ENCODE data around the gene C20orf141.

C20orf141 gene

GRCh38 chr20:2794202-2794748 is 20.5 kb upstream of the C20orf141 start:
- Histone ChIP-seq H3K9me3 (ENCODE audit: insufficient read depth, low read depth, low read length) (no peaks in the 10 kb centered on the region), H3K4me3 (ENCODE audit: low read length) (no peak overlapping the region), H3K27me3 (ENCODE audit: insufficient read depth, low read length) (no peaks in the 10 kb centered on the region), H3K9ac (ENCODE audit: low read depth, low read length) (no peak overlapping the region), H3K36me3 (ENCODE audit: insufficient read depth, low read depth, low read length) (peaks cover 52% of the 10 kb centered on the region), H3K27ac (ENCODE audit: low read length) (no peak overlapping the region), H3K4me1 (ENCODE audit: insufficient read depth, low read length) (peaks cover 3% of the 10 kb centered on the region; the same call in 1 of the 2 replicates)

GRCh38 chr20:2794866-2795447 is 19.8 kb upstream of the C20orf141 start:
- Histone ChIP-seq H3K27ac (ENCODE audit: low read length) (no peak overlapping the region), H3K27me3 (ENCODE audit: insufficient read depth, low read length) (peaks cover 6% of the 10 kb centered on the region; the same call in 1 of the 2 replicates)

GRCh38 chr20:2795451-2795850 is 19.3 kb upstream of the C20orf141 start:
- Histone ChIP-seq H3K4me3 (ENCODE audit: low read length) (no peak overlapping the region), H3K36me3 (ENCODE audit: insufficient read depth, low read depth, low read length) (peaks cover 52% of the 10 kb centered on the region), H3K4me1 (ENCODE audit: insufficient read depth, low read length) (peaks cover 5% of the 10 kb centered on the region; the same call in 1 of the 2 replicates), H3K27ac (ENCODE audit: low read length) (no peak overlapping the region), H3K9me3 (ENCODE audit: insufficient read depth, low read depth, low read length) (no peaks in the 10 kb centered on the region), H3K9ac (ENCODE audit: low read depth, low read length) (no peak overlapping the region), H3K27me3 (ENCODE audit: insufficient read depth, low read length) (peaks cover 7% of the 10 kb centered on the region; the same call in 1 of the 2 replicates)

More at GRCh38 chr20:2794866-2795447, 19.8 kb upstream of the C20orf141 start:
- Histone ChIP-seq H3K4me1 (ENCODE audit: insufficient read depth, low read length) (peaks cover 5% of the 10 kb centered on the region; the same call in 1 of the 2 replicates), H3K4me3 (ENCODE audit: low read length) (no peak overlapping the region), H3K9me3 (ENCODE audit: insufficient read depth, low read depth, low read length) (no peaks in the 10 kb centered on the region), H3K9ac (ENCODE audit: low read depth, low read length) (no peak overlapping the region), H3K36me3 (ENCODE audit: insufficient read depth, low read depth, low read length) (peaks cover 52% of the 10 kb centered on the region)

- H3K36me3 ChIP-seq (ENCODE audit: insufficient read depth, low read depth, low read length): peaks cover 52% of the 10 kb centered on the region
- no peak overlapping the region for H3K4me3 ChIP-seq (ENCODE audit: low read length)
- peaks cover 10% of the 10 kb centered on the region; the same call in 1 of the 2 replicates for H3K4me1 ChIP-seq (ENCODE audit: insufficient read depth, low read length)
- no peak overlapping the region for H3K27ac ChIP-seq (ENCODE audit: low read length)
- no peaks in the 10 kb centered on the region for H3K9me3 ChIP-seq (ENCODE audit: insufficient read depth, low read depth, low read length)
- peaks cover 13% of the 10 kb centered on the region for H3K27me3 ChIP-seq (ENCODE audit: insufficient read depth, low read length)
- H3K9ac ChIP-seq (ENCODE audit: low read depth, low read length): no peak overlapping the region
Measured at GRCh38 chr20:2796011-2796660, 18.7 kb upstream of the C20orf141 start.

- Histone ChIP-seq H3K9ac (ENCODE audit: low read depth, low read length) (no peak overlapping the region), H3K27me3 (ENCODE audit: insufficient read depth, low read length) (peaks cover 25% of the 10 kb centered on the region), H3K27ac (ENCODE audit: low read length) (no peak overlapping the region), H3K4me3 (ENCODE audit: low read length) (no peak overlapping the region), H3K36me3 (ENCODE audit: insufficient read depth, low read depth, low read length) (peaks cover 52% of the 10 kb centered on the region), H3K4me1 (ENCODE audit: insufficient read depth, low read length) (peaks cover 12% of the 10 kb centered on the region; the same call in 1 of the 2 replicates), H3K9me3 (ENCODE audit: insufficient read depth, low read depth, low read length) (no peaks in the 10 kb centered on the region)
Measured at GRCh38 chr20:2797136-2797983, 17.4 kb upstream of the C20orf141 start.

GRCh38 chr20:2798095-2798805 is 16.5 kb upstream of the C20orf141 start:
- H3K9me3 ChIP-seq (ENCODE audit: insufficient read depth, low read depth, low read length): no peaks in the 10 kb centered on the region
- H3K27ac ChIP-seq (ENCODE audit: low read length): no peak overlapping the region
- no peak overlapping the region for H3K9ac ChIP-seq (ENCODE audit: low read depth, low read length)
- peaks cover 52% of the 10 kb centered on the region for H3K36me3 ChIP-seq (ENCODE audit: insufficient read depth, low read depth, low read length)
- peaks cover 12% of the 10 kb centered on the region; the same call in 1 of the 2 replicates for H3K4me1 ChIP-seq (ENCODE audit: insufficient read depth, low read length)
- peaks cover 34% of the 10 kb centered on the region for H3K27me3 ChIP-seq (ENCODE audit: insufficient read depth, low read length)
- H3K4me3 ChIP-seq (ENCODE audit: low read length): no peak overlapping the region; the same call in 1 of the 2 replicates

- H3K4me3 ChIP-seq (ENCODE audit: low read length): peak overlapping the region; percentile 89; the same call in 1 of the 2 replicates
- peaks cover 40% of the 10 kb centered on the region for H3K27me3 ChIP-seq (ENCODE audit: insufficient read depth, low read length)
- no peaks in the 10 kb centered on the region for H3K9me3 ChIP-seq (ENCODE audit: insufficient read depth, low read depth, low read length)
- H3K27ac ChIP-seq (ENCODE audit: low read length): no peak overlapping the region
- H3K36me3 ChIP-seq (ENCODE audit: insufficient read depth, low read depth, low read length): peaks cover 49% of the 10 kb centered on the region
- H3K9ac ChIP-seq (ENCODE audit: low read depth, low read length): peak overlapping the region; percentile 85; the same call in 1 of the 2 replicates
- H3K4me1 ChIP-seq (ENCODE audit: insufficient read depth, low read length): peaks cover 12% of the 10 kb centered on the region; the same call in 1 of the 2 replicates
Measured at GRCh38 chr20:2798814-2799213, 16.0 kb upstream of the C20orf141 start.

- Histone ChIP-seq H3K4me1 (ENCODE audit: insufficient read depth, low read length) (peaks cover 12% of the 10 kb centered on the region; the same call in 1 of the 2 replicates), H3K27ac (ENCODE audit: low read length) (no peak overlapping the region), H3K4me3 (ENCODE audit: low read length) (peak overlapping the region; percentile 89), H3K9me3 (ENCODE audit: insufficient read depth, low read depth, low read length) (no peaks in the 10 kb centered on the region), H3K9ac (ENCODE audit: low read depth, low read length) (peak overlapping the region; percentile 85; the same call in 1 of the 2 replicates), H3K36me3 (ENCODE audit: insufficient read depth, low read depth, low read length) (peaks cover 46% of the 10 kb centered on the region), H3K27me3 (ENCODE audit: insufficient read depth, low read length) (peaks cover 44% of the 10 kb centered on the region)
Measured at GRCh38 chr20:2799271-2799670, 15.5 kb upstream of the C20orf141 start.

- Histone ChIP-seq H3K4me1 (ENCODE audit: insufficient read depth, low read length) (peaks cover 12% of the 10 kb centered on the region; the same call in 1 of the 2 replicates), H3K36me3 (ENCODE audit: insufficient read depth, low read depth, low read length) (peaks cover 39% of the 10 kb centered on the region), H3K27me3 (ENCODE audit: insufficient read depth, low read length) (peaks cover 51% of the 10 kb centered on the region), H3K27ac (ENCODE audit: low read length) (no peak overlapping the region), H3K9me3 (ENCODE audit: insufficient read depth, low read depth, low read length) (no peaks in the 10 kb centered on the region), H3K9ac (ENCODE audit: low read depth, low read length) (peak overlapping the region; percentile 85; the same call in 1 of the 2 replicates), H3K4me3 (ENCODE audit: low read length) (peak overlapping the region; percentile 89)
Measured at GRCh38 chr20:2799688-2800520, 14.9 kb upstream of the C20orf141 start.

GRCh38 chr20:2800521-2801285 is 14.1 kb upstream of the C20orf141 start, which contains the start of gene CPXM1:
CPXM1 (minus strand) TSS chr20:2800627; CDS start chr20:2800572, 55 bp downstream.
- H3K36me3 ChIP-seq (ENCODE audit: insufficient read depth, low read depth, low read length): peaks cover 31% of the 10 kb centered on the region
- no peaks in the 10 kb centered on the region for H3K9me3 ChIP-seq (ENCODE audit: insufficient read depth, low read depth, low read length)
- peaks cover 12% of the 10 kb centered on the region; the same call in 1 of the 2 replicates for H3K4me1 ChIP-seq (ENCODE audit: insufficient read depth, low read length)
- H3K27me3 ChIP-seq (ENCODE audit: insufficient read depth, low read length): peaks cover 59% of the 10 kb centered on the region
- H3K27ac ChIP-seq (ENCODE audit: low read length): no peak within 1 kb of the TSS
- H3K4me3 ChIP-seq (ENCODE audit: low read length): peak within 1 kb of the TSS; percentile 89
- H3K9ac ChIP-seq (ENCODE audit: low read depth, low read length): peak within 1 kb of the TSS; percentile 85; the same call in 1 of the 2 replicates
